Activated CD4-positive, alpha-beta T cell treated with anti-CD3 and anti-CD28 coated beads, Interleukin-2, amount 50 U/mL, for 16 hours (primary cell): ENCODE results near the gene DLGAP4.

Experiments
- DNase-seq: peaks from one replicate; pipeline ENCODE4 v3.0.0-alpha.2; 2020

The DLGAP4 gene

DNA sequence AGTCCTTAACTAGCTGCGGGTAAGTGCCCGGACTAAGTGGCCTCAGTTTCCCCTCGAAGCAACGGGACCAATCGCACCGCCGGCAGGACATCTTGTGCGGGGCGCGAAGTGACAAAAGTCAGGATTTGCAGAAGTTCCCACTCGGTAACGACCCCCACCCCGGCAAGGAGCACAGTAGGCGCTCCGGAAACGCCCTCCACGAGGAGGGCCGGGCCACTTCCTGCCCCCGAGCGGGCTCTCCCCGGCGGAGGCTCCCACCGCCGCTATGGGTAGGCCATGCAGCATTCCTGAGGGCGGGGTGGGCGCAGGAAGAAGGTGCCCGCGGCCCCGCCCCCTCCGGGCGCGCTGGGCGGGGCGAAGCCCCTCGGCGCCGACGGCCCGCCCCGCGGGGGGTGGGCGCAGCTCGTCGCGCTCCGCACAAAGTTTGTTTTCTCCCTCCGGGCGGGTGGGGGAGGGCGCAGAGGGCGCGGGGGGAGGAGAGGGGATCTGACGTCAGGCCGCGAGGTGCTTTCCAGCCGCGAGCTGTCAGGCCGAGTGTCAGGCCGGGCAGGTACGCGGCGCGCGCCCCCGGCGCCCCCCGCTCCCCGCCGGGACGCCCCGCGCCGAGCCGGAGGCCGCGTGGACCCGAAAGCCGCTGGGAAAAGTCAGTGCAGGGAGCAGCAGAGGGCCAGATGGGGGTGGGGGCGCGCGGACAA lies 267.1 kb downstream of the DLGAP4 start, which contains the start of gene TGIF2:
TGIF2 (plus strand) TSS at position 495 of the 695 bp plus-strand sequence. CDS start 5,178 bp downstream, outside the sequence.
- DNase-seq, result peak; percentile 91

DNA sequence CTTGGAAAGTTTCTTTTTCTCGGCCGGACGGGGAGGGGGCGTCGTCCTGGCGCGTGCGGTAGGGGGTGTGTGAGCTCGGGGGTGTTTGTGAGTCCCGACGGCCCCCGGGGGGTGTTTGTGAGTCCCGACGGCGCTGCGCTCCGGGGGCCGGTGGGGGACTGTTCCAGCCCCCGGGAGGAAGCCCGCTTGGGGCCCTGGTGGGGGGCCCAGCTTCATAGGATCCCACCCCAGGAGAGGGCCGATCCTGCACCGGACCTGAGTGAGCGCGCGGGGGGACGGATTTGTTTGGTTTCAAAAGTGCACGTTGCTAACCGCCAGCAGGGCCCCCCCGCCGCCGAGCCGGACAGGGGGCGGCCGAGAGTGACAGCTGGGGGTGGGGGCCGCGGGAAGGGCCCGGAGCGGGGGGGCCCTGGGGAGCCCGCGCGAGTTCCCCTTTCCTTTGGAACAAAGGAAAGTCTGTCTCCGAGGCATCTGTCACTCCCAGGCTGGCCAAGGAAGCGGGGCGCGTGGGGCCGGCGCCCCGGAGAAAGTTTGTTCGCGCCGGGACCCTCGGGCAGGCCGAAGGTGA lies 267.7 kb downstream of the DLGAP4 start:
- no peak for DNase-seq

GRCh38 chr20:36574366-36575135 lies 268.4 kb downstream of the DLGAP4 start:
- DNase-seq, result peak; percentile 38

GRCh38 chr20:36576081-36576445 lies 269.9 kb downstream of the DLGAP4 start:
- no peak for DNase-seq
